Posterior vena cava (tissue), 2 donors: ENCODE data around the gene OS9. TPM values are rescaled to one million over a fixed set of nuclear protein-coding genes. Genes with fewer than 3 reads are reported as not detected.
"Not testable (repeated sequence)": the region's sequence is repeated elsewhere in the genome, so short reads cannot be mapped to it uniquely, and the experiment has no call there.

Experiments
- DNase-seq: peaks from one replicate; pipeline ENCODE4 v3.0.0-alpha.2; 2020; ENCODE audit warnings: low spot score
- intact Hi-C, 2 donors: fragments of 100-400 bp; cut with DNase I; formaldehyde crosslinking; loops; one replicate each; pipeline versions ENCODE4 v1.14.1 to v1.14.2; 2022 to 2023
- total RNA-seq, 2 donors: library from RNA; stranded (reverse); fragmentation: NEBNext Ultra II Directional; extraction: Animal tissue kit (Norgen Biotek cat#: 25700); gene quantifications; one replicate each; pipeline ENCODE4 v1.2.1, GENCODE V29; 2021
- donor health status: DM: yes; HTN: yes; CAD: no.
- donor health status: DM: yes; HTN: yes; CAD: no.

Gene OS9
- total RNA-seq, 2 donors from 2014 or later = 186 to 279 TPM

DNA sequence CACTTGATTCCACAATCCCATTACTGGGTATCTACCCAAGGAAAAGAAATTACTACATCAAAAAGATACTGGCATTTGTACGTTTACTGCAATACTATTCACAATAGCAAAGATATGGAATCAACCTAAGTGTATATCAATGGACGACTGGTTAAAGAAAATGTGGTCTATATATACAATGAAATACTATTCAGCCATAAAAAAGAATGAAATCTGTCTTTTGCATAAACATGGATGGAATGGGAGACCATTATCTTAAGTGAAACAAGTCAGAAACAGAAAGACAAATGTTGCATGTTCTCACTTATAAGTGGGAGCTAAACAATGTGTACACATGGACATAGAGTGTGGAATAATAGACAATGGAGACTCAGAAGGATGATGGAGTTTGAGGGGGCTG lies 5.0 kb upstream of the OS9 start:
- intact Hi-C loops = no loop called here
- no peak for DNase-seq

DNA sequence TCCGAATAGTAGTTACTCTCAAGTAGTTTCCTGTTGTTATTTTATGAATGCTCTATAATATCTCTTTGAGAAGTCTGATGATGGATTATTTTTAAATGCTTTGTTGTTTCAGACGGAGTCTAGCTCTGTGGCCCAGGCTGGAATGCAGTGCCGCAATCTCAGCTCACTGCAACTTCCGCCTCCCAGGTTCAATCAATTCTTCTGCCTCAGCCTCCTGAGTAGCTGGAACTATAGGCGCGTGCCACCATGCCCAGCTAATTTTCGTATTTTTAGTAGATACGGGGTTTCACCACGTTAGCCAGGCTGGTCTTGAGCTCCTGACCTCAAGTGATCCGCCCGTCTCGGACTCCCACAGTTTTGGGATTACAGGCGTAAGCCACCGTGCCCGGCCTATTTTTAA lies 1.4 kb upstream of the OS9 start:
- intact Hi-C loops = no loop called here
- DNase-seq = no peak

- DNase-seq = no peak
- intact Hi-C loops = no loop called here
Observed at GRCh38 chr12:57693317-57693658, 644 bp upstream of the OS9 start.

- no peak for DNase-seq
- intact Hi-C loops = no loop called here
Observed at GRCh38 chr12:57694459-57695019, 607 bp downstream of the OS9 start.

GRCh38 chr12:57695770-57696432 lies 2.0 kb downstream of the OS9 start:
- intact Hi-C loops = no loop called here
- no peak for DNase-seq

DNA sequence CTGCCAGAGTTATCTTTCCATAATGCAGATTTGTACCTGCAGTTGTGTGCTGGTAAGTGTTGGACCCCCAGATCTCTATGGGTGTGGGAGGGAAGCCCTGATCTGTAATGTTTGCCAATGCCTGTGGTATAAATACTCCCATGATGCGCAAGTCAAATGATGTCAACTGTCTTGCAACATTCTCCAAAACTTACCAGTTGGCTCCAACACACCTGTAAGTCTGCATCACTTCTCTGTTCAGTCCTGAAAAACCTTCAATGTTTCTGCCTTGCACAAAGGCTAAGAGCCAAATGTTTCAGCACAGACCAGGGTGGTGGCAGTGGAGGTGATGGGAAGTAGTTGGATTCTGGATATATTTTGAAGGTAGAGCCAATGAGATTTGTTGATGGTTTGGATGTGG lies 3.1 kb downstream of the OS9 start:
- intact Hi-C loops = no loop called here
- DNase-seq = no peak

- DNase-seq = no peak
- intact Hi-C loops = no loop called here
Observed at GRCh38 chr12:57698414-57698813, 4.5 kb downstream of the OS9 start.

DNA sequence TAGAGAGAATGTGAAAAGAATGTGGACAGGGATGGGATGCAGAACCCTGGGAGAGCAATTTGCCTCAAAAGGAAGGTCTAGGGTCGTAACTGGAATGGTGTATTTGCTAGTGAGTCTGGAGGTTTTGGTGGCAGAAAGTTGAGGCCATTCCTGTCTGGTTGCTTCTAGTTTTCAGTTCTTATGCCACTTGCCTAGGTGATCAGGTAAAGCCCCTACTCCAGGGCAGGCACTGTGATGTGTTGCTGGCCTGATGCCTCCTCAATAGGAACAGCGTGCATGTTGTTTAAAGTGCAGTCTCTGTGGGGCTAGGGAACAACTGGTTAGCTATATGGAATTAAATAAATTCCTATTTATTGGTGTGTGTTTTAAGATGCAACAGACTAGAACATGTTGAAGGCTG lies 6.4 kb downstream of the OS9 start:
- no peak for DNase-seq
- intact Hi-C loops = no loop called here

DNA sequence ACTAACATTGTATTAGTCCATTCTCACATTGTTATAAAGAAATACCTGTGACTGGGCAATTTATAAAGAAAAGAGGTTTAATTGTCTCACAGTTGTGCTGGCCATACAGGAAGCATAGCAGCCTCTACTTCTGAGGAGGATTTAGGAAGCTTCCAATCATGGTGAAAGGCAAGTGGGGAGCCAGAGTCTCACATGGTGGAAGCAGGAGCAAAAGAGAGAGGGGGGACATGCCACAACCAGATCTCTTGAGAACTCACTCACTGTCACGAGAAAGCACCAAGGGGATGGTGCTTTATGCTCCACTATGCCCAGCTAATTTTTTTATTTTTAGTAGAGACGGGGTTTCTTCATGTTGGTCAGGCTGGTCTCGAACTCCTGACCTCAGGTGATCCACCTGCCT lies 13.3 kb downstream of the OS9 start:
- intact Hi-C loops = no loop called here
- DNase-seq = no peak

GRCh38 chr12:57708296-57708695 lies 14.4 kb downstream of the OS9 start:
- DNase-seq = no peak
- intact Hi-C loops = no loop called here

DNA sequence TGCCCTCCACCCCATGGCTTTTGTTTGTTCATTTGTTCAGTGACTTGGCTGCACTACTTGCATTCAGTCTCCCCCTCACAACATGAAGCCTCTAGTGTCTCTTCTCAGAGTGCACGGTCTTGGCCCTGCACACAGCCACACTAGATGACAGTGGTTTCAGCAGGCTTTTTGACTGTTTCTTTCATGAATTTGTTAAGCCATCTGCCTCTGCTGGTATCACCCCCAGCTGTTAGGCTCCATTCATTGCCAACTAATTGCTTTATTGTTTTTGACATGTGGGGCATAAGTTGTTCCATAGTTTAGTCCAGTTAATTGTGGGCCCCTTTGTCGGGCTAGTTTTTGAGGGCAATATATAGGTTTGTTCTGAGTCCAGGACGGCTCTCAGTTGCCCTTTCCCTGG lies 18.8 kb downstream of the OS9 start:
- no peak for DNase-seq
- intact Hi-C loops = no loop called here

DNA sequence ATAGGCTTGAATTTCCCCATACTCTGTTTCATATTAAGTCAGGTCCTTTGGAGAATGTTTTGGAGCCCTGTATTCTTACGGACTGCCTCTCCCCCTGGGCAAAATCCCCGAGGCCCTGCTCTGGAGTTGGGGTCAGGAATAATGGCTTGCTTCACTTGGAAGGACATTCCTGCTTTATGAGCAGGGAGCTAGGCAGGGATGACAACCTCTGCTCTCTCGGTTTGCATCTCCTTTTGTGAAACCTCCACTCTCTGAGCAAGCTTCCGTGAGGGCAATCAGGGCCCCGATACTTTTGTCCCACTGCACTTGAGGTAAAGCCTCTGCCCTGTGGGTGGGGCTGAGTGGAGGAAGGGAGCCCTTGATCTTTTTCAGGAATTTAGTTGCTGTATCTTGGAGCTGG lies 19.3 kb downstream of the OS9 start:
- intact Hi-C loops = no loop called here
- DNase-seq = no peak

- DNase-seq, intact Hi-C loops: not testable (repeated sequence)
Observed at GRCh38 chr12:57715036-57715748, 21.3 kb downstream of the OS9 start.

- intact Hi-C loops = no loop called here
- no peak for DNase-seq
Observed at GRCh38 chr12:57715786-57716185, 21.9 kb downstream of the OS9 start.

DNA sequence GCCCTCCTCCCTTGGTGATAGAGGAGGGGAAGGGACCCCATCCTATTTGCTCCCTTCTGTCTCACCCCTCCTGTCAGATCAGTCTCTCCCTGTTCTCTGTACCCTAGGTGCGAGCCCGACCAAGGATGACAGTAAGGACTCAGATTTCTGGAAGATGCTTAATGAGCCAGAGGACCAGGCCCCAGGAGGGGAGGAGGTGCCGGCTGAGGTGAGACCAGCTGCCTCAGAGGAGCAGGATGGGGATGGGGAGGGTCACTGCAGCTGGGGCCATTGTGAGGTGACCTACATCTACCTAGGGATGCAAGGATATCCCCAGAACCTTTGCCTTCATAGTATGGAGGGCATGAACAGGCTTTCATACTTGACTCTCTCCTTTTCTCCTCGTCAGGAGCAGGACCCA lies 22.4 kb downstream of the OS9 start:
- no peak for DNase-seq
- intact Hi-C loops = no loop called here

DNA sequence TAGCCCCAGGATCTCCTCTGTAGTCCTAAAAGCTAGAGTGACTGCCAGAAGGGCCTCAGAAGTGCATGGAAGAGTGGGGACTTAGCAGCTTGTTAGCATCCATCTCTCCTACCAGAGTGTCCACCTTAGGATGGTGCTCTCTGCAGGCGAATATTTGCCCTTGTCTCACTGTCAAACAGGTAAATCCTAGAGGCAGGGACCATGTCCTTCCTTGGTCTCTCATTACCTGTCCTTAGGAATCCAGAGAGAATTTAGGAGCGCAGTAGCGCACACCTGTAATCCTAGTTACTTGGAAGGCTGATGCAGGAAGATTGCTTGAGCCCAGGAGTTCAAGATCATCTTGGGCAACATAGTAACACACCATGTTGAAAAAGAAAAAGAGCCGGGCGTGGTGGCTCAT lies 23.2 kb downstream of the OS9 start:
- DNase-seq = no peak
- intact Hi-C loops = no loop called here

DNA sequence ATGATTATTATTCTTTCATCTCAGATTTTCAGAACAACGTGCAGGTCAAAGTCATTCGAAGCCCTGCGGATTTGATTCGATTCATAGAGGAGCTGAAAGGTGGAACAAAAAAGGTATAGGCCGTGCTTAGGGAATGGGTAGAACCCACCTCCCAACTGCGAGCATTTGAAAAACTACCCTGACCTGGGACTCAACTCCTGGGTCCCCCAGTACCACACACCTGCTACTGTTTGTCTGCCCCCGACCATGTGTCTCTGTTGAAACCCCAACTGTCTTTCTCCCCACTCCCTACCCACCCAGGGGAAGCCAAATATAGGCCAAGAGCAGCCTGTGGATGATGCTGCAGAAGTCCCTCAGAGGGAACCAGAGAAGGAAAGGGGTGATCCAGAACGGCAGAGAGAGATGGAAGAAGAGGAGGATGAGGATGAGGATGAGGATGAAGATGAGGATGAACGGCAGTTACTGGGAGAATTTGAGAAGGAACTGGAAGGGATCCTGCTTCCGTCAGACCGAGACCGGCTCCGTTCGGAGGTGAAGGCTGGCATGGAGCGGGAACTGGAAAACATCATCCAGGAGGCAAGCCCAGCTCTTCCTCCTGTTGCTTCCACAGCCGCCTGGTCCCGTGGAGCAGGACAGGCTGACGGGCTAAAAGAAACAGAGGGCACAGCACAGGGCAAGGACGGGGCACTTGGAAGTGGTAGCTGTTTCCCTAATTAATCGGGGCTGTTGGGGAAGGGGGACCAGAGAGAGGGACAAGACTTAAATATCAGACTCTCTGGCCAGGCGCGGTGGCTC lies 24.1 kb downstream of the OS9 start:
- no peak for DNase-seq
- intact Hi-C loops = no loop called here

GRCh38 chr12:57718641-57719528 lies 25.0 kb downstream of the OS9 start:
- DNase-seq = no peak
- intact Hi-C loops = no loop called here

GRCh38 chr12:57719777-57720605 lies 26.1 kb downstream of the OS9 start:
- no peak for DNase-seq
- intact Hi-C loops = no loop called here
